Measurements from ENCODE around the gene TMCC1.

The TMCC1 gene

GRCh38 chr3:129694228-129694627, 199.3 kb downstream of the TMCC1 start:
- H3K79me2 ChIP-seq (ENCODE audit: insufficient read depth, low read length), result no peaks in the 10 kb centered on the region
- H3K4me1 ChIP-seq (ENCODE audit: insufficient read depth, low read length, poor library complexity, severe bottlenecking), result no peaks in the 10 kb centered on the region
- no peak overlapping the region for H3K9ac ChIP-seq (ENCODE audit: low read depth, low read length, poor library complexity, severe bottlenecking)
- H3K9me3 ChIP-seq (ENCODE audit: insufficient read depth, low read depth, low read length), result peaks cover 6% of the 10 kb centered on the region; the same call in 1 of the 2 replicates
- H3K4me2 ChIP-seq (ENCODE audit: low read depth, low read length, poor library complexity, severe bottlenecking), result no peak overlapping the region
- TF ChIP-seq CTCF (conservative IDR thresholded peaks at IDR 0.05; ENCODE audit: low read length) (no peak), EZH2phosphoT487 (IDR thresholded peaks at IDR 0.05; ENCODE audit: borderline replicate concordance) (no peak)
- no peaks in the 10 kb centered on the region for H3K9me2 ChIP-seq (replicated peaks; ENCODE audit: low read depth, low read length)
- no peaks in the 10 kb centered on the region for H3K27me3 ChIP-seq (ENCODE audit: insufficient read depth, low read length, poor library complexity, severe bottlenecking)
- H4K20me1 ChIP-seq (ENCODE audit: insufficient read depth, low read length, poor library complexity, severe bottlenecking), result no peaks in the 10 kb centered on the region
- H3K4me3 ChIP-seq (ENCODE audit: low read length, poor library complexity, severe bottlenecking), result no peak overlapping the region
- no peaks in the 10 kb centered on the region for H3K36me3 ChIP-seq (ENCODE audit: insufficient read depth, low read length)
- H3F3A ChIP-seq (ENCODE audit: low read depth), result no peaks in the 10 kb centered on the region
- no peak overlapping the region for H2AFZ ChIP-seq (ENCODE audit: low read length)

- H4K20me1 ChIP-seq (ENCODE audit: insufficient read depth, low read length, poor library complexity, severe bottlenecking), result no peaks in the 10 kb centered on the region
- no peaks in the 10 kb centered on the region for H3K9me2 ChIP-seq (replicated peaks; ENCODE audit: low read depth, low read length)
- no peaks in the 10 kb centered on the region for H3K27me3 ChIP-seq (ENCODE audit: insufficient read depth, low read length, poor library complexity, severe bottlenecking)
- H3K36me3 ChIP-seq (ENCODE audit: insufficient read depth, low read length), result no peaks in the 10 kb centered on the region
- H3K4me3 ChIP-seq (ENCODE audit: low read length, poor library complexity, severe bottlenecking), result no peak overlapping the region
- no peak overlapping the region for H3K4me2 ChIP-seq (ENCODE audit: low read depth, low read length, poor library complexity, severe bottlenecking)
- TF ChIP-seq EZH2phosphoT487 (IDR thresholded peaks at IDR 0.05; ENCODE audit: borderline replicate concordance) (no peak), CTCF (conservative IDR thresholded peaks at IDR 0.05; ENCODE audit: low read length) (no peak)
- H3F3A ChIP-seq (ENCODE audit: low read depth), result no peaks in the 10 kb centered on the region
- H3K9ac ChIP-seq (ENCODE audit: low read depth, low read length, poor library complexity, severe bottlenecking), result no peak overlapping the region
- no peak overlapping the region for H2AFZ ChIP-seq (ENCODE audit: low read length)
- H3K4me1 ChIP-seq (ENCODE audit: insufficient read depth, low read length, poor library complexity, severe bottlenecking), result no peaks in the 10 kb centered on the region
- no peaks in the 10 kb centered on the region for H3K79me2 ChIP-seq (ENCODE audit: insufficient read depth, low read length)
- peaks cover 6% of the 10 kb centered on the region; the same call in 1 of the 2 replicates for H3K9me3 ChIP-seq (ENCODE audit: insufficient read depth, low read depth, low read length)
Measured at GRCh38 chr3:129692743-129693142, 200.8 kb downstream of the TMCC1 start.

GRCh38 chr3:129690963-129691362, 202.5 kb downstream of the TMCC1 start:
- Histone ChIP-seq H2AFZ (ENCODE audit: low read length) (no peak overlapping the region), H3K9ac (ENCODE audit: low read depth, low read length, poor library complexity, severe bottlenecking) (no peak overlapping the region), H3K9me3 (ENCODE audit: insufficient read depth, low read depth, low read length) (no peaks in the 10 kb centered on the region), H3K4me3 (ENCODE audit: low read length, poor library complexity, severe bottlenecking) (no peak overlapping the region), H3K4me1 (ENCODE audit: insufficient read depth, low read length, poor library complexity, severe bottlenecking) (no peaks in the 10 kb centered on the region), H4K20me1 (ENCODE audit: insufficient read depth, low read length, poor library complexity, severe bottlenecking) (no peaks in the 10 kb centered on the region), H3K4me2 (ENCODE audit: low read depth, low read length, poor library complexity, severe bottlenecking) (no peak overlapping the region), H3K27me3 (ENCODE audit: insufficient read depth, low read length, poor library complexity, severe bottlenecking) (no peaks in the 10 kb centered on the region), H3F3A (ENCODE audit: low read depth) (no peaks in the 10 kb centered on the region), H3K79me2 (ENCODE audit: insufficient read depth, low read length) (no peaks in the 10 kb centered on the region), H3K36me3 (ENCODE audit: insufficient read depth, low read length) (no peaks in the 10 kb centered on the region), H3K9me2 (replicated peaks; ENCODE audit: low read depth, low read length) (no peaks in the 10 kb centered on the region)
- TF ChIP-seq EZH2phosphoT487 (IDR thresholded peaks at IDR 0.05; ENCODE audit: borderline replicate concordance), result no peak
- TF ChIP-seq CTCF (conservative IDR thresholded peaks at IDR 0.05; ENCODE audit: low read length), result no peak
